ENCODE results near the gene AGBL1.

Gene AGBL1

DNA sequence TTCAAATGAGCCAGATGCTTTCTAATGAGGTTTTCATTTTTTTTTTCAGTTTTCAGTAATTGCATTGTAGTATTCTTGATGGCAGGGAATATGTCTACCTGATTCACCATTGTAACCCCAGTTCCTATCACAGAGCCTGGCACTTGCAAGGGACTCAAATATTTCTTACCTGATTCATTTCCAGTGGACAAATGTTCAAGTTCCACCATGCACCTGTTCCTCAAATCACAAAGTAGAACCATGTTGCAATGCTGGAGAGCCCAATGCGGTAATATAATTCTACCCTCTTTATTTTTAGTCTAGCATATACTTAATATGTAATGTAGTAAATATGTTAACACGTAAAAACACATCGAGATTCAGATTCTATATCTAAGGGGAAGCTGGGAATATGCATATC lies 722.6 kb downstream of the AGBL1 start:
- Mint-ChIP-seq H3K4me1 (no peaks in the 10 kb centered on the region), H3K36me3 (no peaks in the 10 kb centered on the region), H3K4me3 (no peak overlapping the region), H3K9me3 (no peaks in the 10 kb centered on the region), H3K27ac (no peak overlapping the region)
- DNase-seq (ENCODE audit: low spot score in 2 of 2) = no peak
- ATAC-seq = no peak

- Mint-ChIP-seq H3K4me3 (no peak overlapping the region), H3K27ac (no peak overlapping the region), H3K9me3 (peaks cover 3% of the 10 kb centered on the region), H3K4me1 (no peaks in the 10 kb centered on the region), H3K36me3 (no peaks in the 10 kb centered on the region)
- ATAC-seq = no peak
- DNase-seq (ENCODE audit: low spot score in 2 of 2) = no peak
These were observed 724.7 kb downstream of the AGBL1 start for GRCh38 chr15:86804406-86804805.

- no peak overlapping the region for H3K27ac Mint-ChIP-seq
These were observed 730.7 kb downstream of the AGBL1 start for GRCh38 chr15:86810329-86810728.

GRCh38 chr15:86813892-86814291 lies 734.2 kb downstream of the AGBL1 start:
- ATAC-seq = no peak
- Mint-ChIP-seq H3K27ac (no peak overlapping the region), H3K4me3 (no peak overlapping the region), H3K9me3 (no peaks in the 10 kb centered on the region), H3K4me1 (no peaks in the 10 kb centered on the region), H3K36me3 (no peaks in the 10 kb centered on the region)
- no peak for DNase-seq (ENCODE audit: low spot score in 2 of 2)

More at GRCh38 chr15:86810329-86810728, 730.7 kb downstream of the AGBL1 start:
- H3K4me1 Mint-ChIP-seq = no peaks in the 10 kb centered on the region
- no peak overlapping the region for H3K4me3 Mint-ChIP-seq
- H3K36me3 Mint-ChIP-seq = no peaks in the 10 kb centered on the region
- DNase-seq (ENCODE audit: low spot score in 2 of 2) = no peak
- no peak for ATAC-seq
- peaks cover 3% of the 10 kb centered on the region for H3K9me3 Mint-ChIP-seq

GRCh38 chr15:86829245-86829644 lies 749.6 kb downstream of the AGBL1 start:
- H3K9me3 Mint-ChIP-seq = peaks cover 5% of the 10 kb centered on the region
- DNase-seq (ENCODE audit: low spot score in 2 of 2) = no peak
- H3K4me3 Mint-ChIP-seq = no peak overlapping the region
- H3K36me3 Mint-ChIP-seq = no peaks in the 10 kb centered on the region
- no peaks in the 10 kb centered on the region for H3K4me1 Mint-ChIP-seq
- no peak for ATAC-seq
- no peak overlapping the region for H3K27ac Mint-ChIP-seq

DNA sequence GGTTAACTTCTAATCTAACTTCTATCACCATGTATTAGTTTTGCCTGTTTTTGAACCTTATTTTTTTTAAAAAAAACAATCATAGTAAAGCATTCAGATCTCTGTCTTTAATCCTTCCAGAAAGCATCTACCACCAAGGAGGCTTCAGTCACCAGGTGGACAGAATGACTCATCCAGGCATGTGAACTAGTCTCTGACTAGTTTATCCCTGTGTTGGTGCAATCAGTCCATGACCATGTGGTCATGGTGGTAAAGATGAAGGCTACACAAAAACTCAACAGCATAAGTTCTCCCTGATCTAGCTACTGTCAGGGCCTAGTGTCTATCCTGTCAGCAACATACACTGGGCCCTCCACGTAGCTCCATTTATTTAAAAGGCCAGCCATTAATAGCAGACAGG lies 750.6 kb downstream of the AGBL1 start:
- Mint-ChIP-seq H3K4me1 (no peaks in the 10 kb centered on the region), H3K36me3 (no peaks in the 10 kb centered on the region), H3K27ac (no peak overlapping the region), H3K4me3 (no peak overlapping the region), H3K9me3 (peaks cover 5% of the 10 kb centered on the region)
- DNase-seq (ENCODE audit: low spot score in 2 of 2) = no peak
- ATAC-seq = peak; percentile 21

DNA sequence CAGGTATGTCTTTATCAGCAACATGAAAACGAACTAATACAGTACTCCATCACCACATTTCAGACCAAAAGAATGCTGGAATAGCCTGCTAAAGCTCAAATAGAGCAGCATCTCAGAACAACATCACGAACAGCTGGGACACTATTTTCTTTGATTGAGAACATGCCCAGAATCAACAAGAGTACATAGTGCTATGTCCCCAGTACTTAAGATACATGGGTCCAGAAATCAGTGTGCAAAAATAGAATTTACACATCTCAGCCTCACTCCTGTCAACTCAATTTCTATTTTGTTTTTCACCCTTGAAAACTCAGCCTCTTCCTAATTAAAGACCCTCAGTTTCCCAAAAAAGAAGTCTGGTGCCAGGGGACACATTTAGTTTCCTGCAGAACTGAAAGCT lies 753.9 kb downstream of the AGBL1 start:
- Mint-ChIP-seq H3K9me3 (peaks cover 5% of the 10 kb centered on the region), H3K27ac (no peak overlapping the region), H3K36me3 (no peaks in the 10 kb centered on the region), H3K4me1 (no peaks in the 10 kb centered on the region), H3K4me3 (no peak overlapping the region)
- no peak for ATAC-seq
- no peak for DNase-seq (ENCODE audit: low spot score in 2 of 2)

- Mint-ChIP-seq H3K9me3 (peaks cover 5% of the 10 kb centered on the region), H3K4me3 (no peak overlapping the region), H3K36me3 (no peaks in the 10 kb centered on the region), H3K27ac (no peak overlapping the region), H3K4me1 (no peaks in the 10 kb centered on the region)
- DNase-seq (ENCODE audit: low spot score in 2 of 2) (no peak), ATAC-seq (no peak)
These were observed 754.6 kb downstream of the AGBL1 start for GRCh38 chr15:86834115-86834863.

GRCh38 chr15:86837294-86838061 lies 757.8 kb downstream of the AGBL1 start:
- Mint-ChIP-seq H3K4me1 (no peaks in the 10 kb centered on the region), H3K9me3 (peaks cover 5% of the 10 kb centered on the region), H3K27ac (no peak overlapping the region), H3K36me3 (no peaks in the 10 kb centered on the region), H3K4me3 (no peak overlapping the region)
- ATAC-seq = no peak
- DNase-seq (ENCODE audit: low spot score in 2 of 2) = no peak

DNA sequence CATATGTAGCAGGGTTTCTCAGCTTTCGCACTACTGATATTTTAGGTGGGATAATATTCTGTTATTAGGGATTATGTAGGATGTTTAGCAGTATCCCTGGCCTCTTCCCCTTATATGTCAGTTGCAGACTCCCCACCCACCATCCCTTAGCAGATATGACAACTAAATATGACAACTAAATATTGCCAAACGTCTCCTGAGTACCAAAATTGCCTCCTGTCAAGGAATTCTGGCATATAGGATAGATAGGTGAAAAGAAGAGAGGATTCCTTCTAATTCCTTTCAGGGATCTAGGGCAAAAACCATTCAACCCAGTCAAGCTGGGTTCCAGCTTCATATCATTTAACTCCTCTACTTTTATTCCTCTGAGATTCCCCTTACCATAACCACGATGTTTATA lies 759.8 kb downstream of the AGBL1 start:
- ATAC-seq (no peak), DNase-seq (ENCODE audit: low spot score in 2 of 2) (no peak)
- no peaks in the 10 kb centered on the region for H3K36me3 Mint-ChIP-seq
- no peaks in the 10 kb centered on the region for H3K9me3 Mint-ChIP-seq
- no peak overlapping the region for H3K27ac Mint-ChIP-seq
- no peak overlapping the region for H3K4me3 Mint-ChIP-seq
- no peaks in the 10 kb centered on the region for H3K4me1 Mint-ChIP-seq

GRCh38 chr15:86840996-86841395 lies 761.3 kb downstream of the AGBL1 start:
- H3K9me3 Mint-ChIP-seq = no peaks in the 10 kb centered on the region
- no peak overlapping the region for H3K27ac Mint-ChIP-seq
- H3K4me3 Mint-ChIP-seq = no peak overlapping the region
- DNase-seq (ENCODE audit: low spot score in 2 of 2) (no peak), ATAC-seq (no peak)
- H3K36me3 Mint-ChIP-seq = no peaks in the 10 kb centered on the region
- H3K4me1 Mint-ChIP-seq = no peaks in the 10 kb centered on the region

DNA sequence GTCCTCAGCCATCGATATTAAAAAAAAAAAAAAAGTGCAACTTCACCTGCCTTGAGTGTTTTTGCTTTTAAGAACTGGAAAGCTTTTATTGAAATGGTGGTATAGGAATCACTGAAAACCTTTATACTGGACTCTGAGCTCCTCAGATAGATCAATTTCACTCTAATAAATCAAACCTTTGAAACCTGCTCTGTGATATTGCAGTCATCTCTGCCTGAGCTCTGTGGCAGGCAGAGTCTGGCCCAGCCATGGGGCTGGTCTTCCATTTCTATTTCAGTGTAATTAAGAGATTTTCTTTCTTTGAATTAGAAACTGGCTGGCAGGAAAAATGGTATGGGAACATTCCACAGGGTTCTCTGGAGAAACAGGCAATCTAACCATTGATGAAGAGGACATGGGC lies 762.5 kb downstream of the AGBL1 start:
- ATAC-seq = no peak
- Mint-ChIP-seq H3K36me3 (no peaks in the 10 kb centered on the region), H3K4me1 (no peaks in the 10 kb centered on the region)

DNA sequence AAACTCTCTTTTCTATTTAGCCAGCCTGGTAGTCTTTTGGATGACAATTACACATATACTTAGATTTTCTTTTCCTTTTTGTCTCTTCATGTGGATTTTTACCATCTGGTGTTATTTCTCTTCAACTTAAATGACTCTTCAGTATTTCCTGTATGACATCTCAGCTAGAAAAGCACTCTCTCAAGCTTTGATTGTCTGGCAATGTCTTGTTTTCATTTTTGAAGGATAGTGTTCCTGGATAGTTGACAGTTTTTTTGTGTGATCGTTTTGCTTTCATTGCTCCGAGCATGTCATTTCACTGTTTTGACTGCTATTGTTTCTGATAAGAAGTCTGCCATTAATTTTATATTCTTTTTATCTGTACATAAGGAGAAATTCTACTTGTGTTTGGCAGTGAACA lies 766.4 kb downstream of the AGBL1 start:
- Mint-ChIP-seq H3K9me3 (peaks cover 3% of the 10 kb centered on the region), H3K36me3 (no peaks in the 10 kb centered on the region), H3K4me3 (no peak overlapping the region), H3K4me1 (no peaks in the 10 kb centered on the region), H3K27ac (no peak overlapping the region)
- DNase-seq (ENCODE audit: low spot score in 2 of 2) (no peak), ATAC-seq (no peak)

More for the DNA sequence above, 762.5 kb downstream of the AGBL1 start:
- peaks cover 3% of the 10 kb centered on the region for H3K9me3 Mint-ChIP-seq
- DNase-seq (ENCODE audit: low spot score in 2 of 2) = no peak
- H3K4me3 Mint-ChIP-seq = no peak overlapping the region
- H3K27ac Mint-ChIP-seq = no peak overlapping the region

GRCh38 chr15:86849136-86849535 lies 769.5 kb downstream of the AGBL1 start:
- DNase-seq (ENCODE audit: low spot score in 2 of 2) = no peak
- Mint-ChIP-seq H3K4me1 (no peaks in the 10 kb centered on the region), H3K4me3 (no peak overlapping the region), H3K9me3 (peaks cover 3% of the 10 kb centered on the region), H3K27ac (no peak overlapping the region), H3K36me3 (no peaks in the 10 kb centered on the region)
- no peak for ATAC-seq

GRCh38 chr15:86849558-86850285 lies 770.1 kb downstream of the AGBL1 start:
- Mint-ChIP-seq H3K4me3 (no peak overlapping the region), H3K9me3 (peaks cover 3% of the 10 kb centered on the region), H3K4me1 (no peaks in the 10 kb centered on the region), H3K36me3 (no peaks in the 10 kb centered on the region), H3K27ac (no peak overlapping the region)
- ATAC-seq (no peak), DNase-seq (ENCODE audit: low spot score in 2 of 2) (no peak)

All from stimulated activated effector memory CD8-positive, alpha-beta T cell treated with anti-CD3 and anti-CD28 coated beads, Interleukin-12 subunit alpha, Interleukin-12 subunit beta, amount 100 ng/mL, for 72 hours (primary cell).